Measurements from ENCODE around the gene KCNK7.
A peak's percentile ranks its signal among the peaks of the same experiment; 100 is the strongest.

Gene KCNK7

DNA sequence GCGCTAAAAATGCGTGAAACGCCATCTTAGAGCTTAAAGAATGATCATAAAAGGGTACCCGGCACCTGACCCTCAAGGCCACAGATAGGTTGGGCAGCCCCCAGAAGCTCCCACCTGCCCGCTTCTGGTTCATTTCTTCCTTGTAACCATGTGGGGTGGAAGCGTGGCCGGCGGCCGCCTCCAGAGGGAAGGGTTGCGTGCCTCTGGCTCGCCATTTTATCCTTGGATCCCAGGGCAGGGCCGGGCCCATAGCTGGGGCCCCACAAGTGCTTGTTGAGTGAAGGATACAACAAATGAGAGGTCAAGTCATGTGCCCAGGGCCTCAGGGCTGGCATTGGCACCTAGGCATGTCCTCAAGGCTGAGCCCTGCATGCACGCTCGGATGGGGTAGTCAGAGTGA is 25.9 kb upstream of the KCNK7 start:
- TF ChIP-seq, protein P1, sequence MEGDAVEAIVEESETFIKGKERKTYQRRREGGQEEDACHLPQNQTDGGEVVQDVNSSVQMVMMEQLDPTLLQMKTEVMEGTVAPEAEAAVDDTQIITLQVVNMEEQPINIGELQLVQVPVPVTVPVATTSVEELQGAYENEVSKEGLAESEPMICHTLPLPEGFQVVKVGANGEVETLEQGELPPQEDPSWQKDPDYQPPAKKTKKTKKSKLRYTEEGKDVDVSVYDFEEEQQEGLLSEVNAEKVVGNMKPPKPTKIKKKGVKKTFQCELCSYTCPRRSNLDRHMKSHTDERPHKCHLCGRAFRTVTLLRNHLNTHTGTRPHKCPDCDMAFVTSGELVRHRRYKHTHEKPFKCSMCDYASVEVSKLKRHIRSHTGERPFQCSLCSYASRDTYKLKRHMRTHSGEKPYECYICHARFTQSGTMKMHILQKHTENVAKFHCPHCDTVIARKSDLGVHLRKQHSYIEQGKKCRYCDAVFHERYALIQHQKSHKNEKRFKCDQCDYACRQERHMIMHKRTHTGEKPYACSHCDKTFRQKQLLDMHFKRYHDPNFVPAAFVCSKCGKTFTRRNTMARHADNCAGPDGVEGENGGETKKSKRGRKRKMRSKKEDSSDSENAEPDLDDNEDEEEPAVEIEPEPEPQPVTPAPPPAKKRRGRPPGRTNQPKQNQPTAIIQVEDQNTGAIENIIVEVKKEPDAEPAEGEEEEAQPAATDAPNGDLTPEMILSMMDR (IDR thresholded peaks at IDR 0.05; ENCODE audit: low read depth, low read length, missing control alignments) = no peak
- H3K4me3 ChIP-seq (ENCODE audit: low read depth, low read length) = no peak overlapping the region
- no peak for DNase-seq (ENCODE audit: low read depth)

DNA sequence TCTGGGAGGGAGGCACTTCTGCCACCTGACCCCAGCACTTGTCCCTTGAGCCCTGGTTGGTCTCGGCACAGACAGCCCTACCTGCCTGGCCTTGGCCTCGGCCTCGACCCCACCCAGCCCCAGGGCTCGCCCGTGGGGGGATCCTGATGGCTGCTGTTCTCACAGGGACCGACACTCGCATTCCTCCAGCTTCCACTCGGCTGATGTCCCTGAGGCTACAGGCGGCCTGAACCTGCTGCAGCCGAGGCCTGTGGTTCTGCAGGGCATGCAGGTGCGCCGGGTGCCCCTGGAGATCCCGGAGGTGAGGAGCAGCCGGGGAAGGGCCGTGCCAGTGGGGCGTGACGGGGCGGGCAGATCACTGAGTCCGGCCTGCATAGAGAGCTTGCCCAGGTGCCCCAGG is 25.1 kb upstream of the KCNK7 start:
- TF ChIP-seq, protein P1 (IDR thresholded peaks at IDR 0.05; ENCODE audit: low read depth, low read length, missing control alignments) = no peak
- H3K4me3 ChIP-seq (ENCODE audit: low read depth, low read length) = no peak overlapping the region
- no peak for DNase-seq (ENCODE audit: low read depth)

DNA sequence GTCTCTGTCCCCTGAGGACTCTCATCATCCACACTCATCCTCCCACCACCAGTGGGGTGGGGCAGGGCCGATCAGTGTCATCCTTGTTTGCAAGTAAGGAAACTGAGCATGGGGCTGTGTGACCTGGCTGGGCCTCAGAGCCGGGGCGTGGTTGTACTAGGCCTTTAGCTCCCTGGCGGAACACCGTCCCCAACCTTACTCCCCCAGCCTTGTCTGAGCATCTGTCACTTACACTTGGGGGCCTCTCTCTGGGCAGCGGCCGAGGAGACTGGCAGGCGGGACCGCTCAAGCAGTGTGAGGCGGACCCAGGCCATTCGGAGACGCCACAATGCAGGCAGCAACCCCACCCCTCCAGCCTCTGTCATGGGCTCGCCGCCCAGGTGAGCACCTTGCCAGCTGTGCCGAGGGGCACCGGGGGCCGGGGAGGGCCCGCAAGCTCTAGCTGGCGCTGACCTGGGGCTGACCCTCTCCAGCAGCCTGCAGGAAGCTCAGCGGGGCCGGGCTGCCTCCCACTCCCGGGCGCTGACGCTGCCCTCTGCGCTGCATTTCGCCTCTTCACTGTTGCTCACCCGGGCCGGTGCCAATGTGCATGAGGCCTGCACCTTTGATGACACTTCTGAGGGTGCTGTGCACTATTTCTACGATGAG is 23.8 kb upstream of the KCNK7 start:
- H3K4me3 ChIP-seq (ENCODE audit: low read depth, low read length) = no peak overlapping the region
- TF ChIP-seq, protein P1 (IDR thresholded peaks at IDR 0.05; ENCODE audit: low read depth, low read length, missing control alignments) = no peak
- no peak for DNase-seq (ENCODE audit: low read depth)

DNA sequence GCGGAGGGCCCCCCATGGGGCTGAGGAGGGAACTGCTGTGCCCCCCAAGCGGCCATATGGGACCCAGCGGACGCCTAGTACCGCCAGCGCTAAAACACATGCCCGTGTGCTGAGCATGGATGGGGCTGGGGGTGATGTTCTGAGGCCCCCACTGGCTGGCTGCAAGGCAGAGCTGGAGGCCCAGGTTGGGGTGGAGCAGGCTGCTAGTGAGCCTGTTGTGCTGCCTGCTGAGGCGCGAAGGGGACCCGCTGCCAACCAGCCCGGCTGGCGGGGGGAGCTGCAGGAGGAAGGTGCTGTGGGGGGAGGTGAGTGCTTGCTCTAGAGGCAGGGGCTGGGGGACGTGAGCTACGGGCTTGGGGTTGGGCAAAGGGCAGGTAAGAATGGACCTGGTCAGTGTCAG is 23.2 kb upstream of the KCNK7 start:
- no peak for DNase-seq (ENCODE audit: low read depth)
- TF ChIP-seq, protein P1 (IDR thresholded peaks at IDR 0.05; ENCODE audit: low read depth, low read length, missing control alignments) = no peak
- no peak overlapping the region for H3K4me3 ChIP-seq (ENCODE audit: low read depth, low read length)

DNA sequence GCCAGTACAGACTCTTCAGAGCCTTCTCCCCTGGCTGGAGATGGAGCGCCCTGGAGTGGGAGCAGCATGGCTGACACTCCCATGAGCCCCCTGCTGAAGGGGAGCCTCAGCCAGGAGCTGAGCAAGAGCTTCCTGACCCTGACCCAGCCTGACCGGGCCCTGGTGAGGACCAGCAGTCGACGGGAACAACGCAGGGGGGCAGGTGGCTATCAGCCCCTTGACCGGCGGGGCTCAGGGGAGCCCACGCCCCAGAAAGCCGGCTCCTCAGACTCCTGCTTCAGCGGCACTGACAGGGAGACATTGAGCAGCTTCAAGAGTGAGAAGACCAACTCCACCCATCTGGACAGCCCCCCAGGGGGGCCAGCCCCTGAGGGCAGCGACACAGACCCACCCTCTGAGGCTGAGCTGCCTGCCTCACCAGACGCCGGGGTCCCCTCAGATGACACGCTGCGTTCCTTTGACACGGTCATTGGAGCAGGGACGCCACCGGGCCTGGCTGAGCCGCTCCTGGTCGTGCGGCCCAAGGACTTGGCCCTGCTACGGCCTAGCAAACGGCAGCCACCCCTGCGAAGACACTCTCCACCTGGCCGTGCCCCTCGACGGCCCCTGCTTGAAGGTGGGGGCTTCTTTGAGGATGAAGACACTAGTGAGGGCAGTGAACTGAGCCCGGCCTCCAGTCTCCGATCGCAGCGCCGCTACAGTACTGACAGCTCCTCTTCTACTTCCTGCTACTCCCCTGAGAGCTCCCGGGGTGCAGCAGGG is 22.6 kb upstream of the KCNK7 start:
- DNase-seq (ENCODE audit: low read depth) = no peak
- TF ChIP-seq, protein P1 (IDR thresholded peaks at IDR 0.05; ENCODE audit: low read depth, low read length, missing control alignments) = no peak
- no peak overlapping the region for H3K4me3 ChIP-seq (ENCODE audit: low read depth, low read length)

DNA sequence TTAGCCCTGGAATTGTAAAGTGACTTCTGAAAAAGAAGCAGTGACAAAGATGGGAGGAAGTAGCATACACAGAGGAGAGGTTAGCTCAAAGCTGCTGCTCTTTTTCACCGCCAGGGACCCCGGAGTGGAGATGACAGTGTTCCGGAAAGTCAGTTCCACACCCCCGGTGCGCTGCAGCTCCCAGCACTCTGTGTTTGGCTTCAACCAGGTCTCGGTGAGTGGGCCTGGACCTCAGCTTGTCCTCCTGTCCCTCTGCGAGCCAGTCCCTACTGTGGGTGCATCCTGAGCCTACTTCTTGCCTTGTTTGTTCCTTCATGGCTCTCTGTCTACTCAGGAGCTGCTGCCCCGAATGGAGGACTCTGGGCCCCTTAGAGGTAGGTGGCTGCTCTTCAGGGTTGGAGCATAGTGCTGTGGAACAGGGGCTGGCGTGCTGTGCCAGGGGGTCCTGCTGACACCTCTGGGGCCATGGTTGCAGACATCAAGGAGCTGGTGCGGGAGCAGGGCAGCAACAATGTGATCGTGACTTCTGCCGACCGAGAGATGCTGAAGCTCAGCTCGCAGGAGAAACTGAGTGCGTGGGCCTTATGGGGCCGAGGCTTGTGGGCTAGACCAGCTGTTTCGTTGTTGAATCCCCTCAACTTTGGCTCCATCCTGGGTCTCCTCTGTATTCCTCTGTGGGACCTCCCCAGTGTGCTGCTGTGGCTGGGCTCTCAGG is 21.7 kb upstream of the KCNK7 start:
- no peak for DNase-seq (ENCODE audit: low read depth)
- peak overlapping the region; percentile 91 for H3K4me3 ChIP-seq (ENCODE audit: low read depth, low read length)
- TF ChIP-seq, protein P1 (IDR thresholded peaks at IDR 0.05; ENCODE audit: low read depth, low read length, missing control alignments) = no peak
